Measurements from ENCODE around the gene DNPEP.

GRCh38 chr2:219378163-219378851 is 9.4 kb downstream of the DNPEP start:
- TF ChIP-seq, protein P1, sequence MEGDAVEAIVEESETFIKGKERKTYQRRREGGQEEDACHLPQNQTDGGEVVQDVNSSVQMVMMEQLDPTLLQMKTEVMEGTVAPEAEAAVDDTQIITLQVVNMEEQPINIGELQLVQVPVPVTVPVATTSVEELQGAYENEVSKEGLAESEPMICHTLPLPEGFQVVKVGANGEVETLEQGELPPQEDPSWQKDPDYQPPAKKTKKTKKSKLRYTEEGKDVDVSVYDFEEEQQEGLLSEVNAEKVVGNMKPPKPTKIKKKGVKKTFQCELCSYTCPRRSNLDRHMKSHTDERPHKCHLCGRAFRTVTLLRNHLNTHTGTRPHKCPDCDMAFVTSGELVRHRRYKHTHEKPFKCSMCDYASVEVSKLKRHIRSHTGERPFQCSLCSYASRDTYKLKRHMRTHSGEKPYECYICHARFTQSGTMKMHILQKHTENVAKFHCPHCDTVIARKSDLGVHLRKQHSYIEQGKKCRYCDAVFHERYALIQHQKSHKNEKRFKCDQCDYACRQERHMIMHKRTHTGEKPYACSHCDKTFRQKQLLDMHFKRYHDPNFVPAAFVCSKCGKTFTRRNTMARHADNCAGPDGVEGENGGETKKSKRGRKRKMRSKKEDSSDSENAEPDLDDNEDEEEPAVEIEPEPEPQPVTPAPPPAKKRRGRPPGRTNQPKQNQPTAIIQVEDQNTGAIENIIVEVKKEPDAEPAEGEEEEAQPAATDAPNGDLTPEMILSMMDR (conservative IDR thresholded peaks at IDR 0.05; ENCODE audit: low read length), result no peak
- TF ChIP-seq EZH2phosphoT487 (IDR thresholded peaks at IDR 0.05; ENCODE audit: borderline replicate concordance, low read depth, low read length), result no peak

Data from OCI-LY7 (cell line).